ENCODE data around the gene CD164L2.
"Not testable (repeated sequence)": the region's sequence is repeated elsewhere in the genome, so short reads cannot be mapped to it uniquely, and the experiment has no call there.

CD164L2 gene

GRCh38 chr1:27383039-27383605, at the start of gene CD164L2:
Gene CD164L2 (minus strand): TSS chr1:27383333. CDS start chr1:27383239, 94 bp downstream.
- DNase-seq, result peak; percentile 35

- not testable (repeated sequence) for DNase-seq
Measured at GRCh38 chr1:27432725-27433124, 49.6 kb upstream of the CD164L2 start.

DNA sequence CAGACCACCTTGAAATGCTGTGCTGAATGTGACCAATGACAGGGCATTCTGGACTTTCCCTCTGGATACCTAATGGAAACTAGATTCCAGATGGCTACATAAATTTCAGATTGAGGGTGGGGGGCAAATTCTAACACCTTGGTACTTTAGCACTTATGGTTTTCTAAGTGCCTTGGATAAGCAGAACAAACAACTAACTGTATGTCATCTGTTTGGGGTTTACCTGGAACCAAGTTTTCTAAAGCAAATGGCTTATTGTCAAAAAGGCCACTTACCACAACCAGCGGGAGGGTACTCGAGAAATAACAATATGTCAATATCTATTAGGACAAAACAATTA, 48.4 kb upstream of the CD164L2 start:
- DNase-seq, result no peak

DNA sequence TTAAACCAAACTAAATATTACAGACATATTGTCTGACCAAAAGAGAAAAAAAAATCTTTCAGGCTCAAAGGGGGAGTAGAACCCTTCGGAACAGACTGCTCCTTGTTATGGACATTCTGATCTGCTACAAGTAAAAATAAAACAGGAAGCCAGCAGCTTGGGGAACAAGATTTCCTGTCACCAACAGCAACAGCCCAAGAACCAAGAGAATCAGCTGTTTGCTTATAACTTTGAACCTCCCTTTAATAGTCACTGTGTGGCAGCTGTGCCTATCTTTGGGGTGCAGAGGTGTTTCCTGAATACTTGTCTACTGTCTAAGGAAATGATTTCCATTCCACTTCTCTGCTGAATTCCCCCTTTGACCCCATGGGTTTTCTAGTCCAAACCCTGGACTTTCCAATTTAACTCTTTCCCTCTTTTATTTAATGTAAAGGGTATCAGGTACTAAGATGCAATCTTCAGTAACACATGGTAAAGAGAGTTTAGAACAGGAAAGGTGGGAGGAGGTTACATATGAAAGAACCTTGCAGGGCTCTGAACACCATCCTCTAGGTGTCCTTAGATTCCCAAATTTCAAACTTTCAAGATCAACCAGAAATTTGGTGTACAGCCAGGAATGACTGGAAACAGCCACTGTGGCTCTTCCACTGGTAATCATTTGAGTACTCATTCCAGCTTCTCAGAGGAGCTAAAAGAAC, 47.9 kb upstream of the CD164L2 start:
- no peak for DNase-seq

GRCh38 chr1:27429029-27429425, 45.9 kb upstream of the CD164L2 start:
- no peak for DNase-seq

DNA sequence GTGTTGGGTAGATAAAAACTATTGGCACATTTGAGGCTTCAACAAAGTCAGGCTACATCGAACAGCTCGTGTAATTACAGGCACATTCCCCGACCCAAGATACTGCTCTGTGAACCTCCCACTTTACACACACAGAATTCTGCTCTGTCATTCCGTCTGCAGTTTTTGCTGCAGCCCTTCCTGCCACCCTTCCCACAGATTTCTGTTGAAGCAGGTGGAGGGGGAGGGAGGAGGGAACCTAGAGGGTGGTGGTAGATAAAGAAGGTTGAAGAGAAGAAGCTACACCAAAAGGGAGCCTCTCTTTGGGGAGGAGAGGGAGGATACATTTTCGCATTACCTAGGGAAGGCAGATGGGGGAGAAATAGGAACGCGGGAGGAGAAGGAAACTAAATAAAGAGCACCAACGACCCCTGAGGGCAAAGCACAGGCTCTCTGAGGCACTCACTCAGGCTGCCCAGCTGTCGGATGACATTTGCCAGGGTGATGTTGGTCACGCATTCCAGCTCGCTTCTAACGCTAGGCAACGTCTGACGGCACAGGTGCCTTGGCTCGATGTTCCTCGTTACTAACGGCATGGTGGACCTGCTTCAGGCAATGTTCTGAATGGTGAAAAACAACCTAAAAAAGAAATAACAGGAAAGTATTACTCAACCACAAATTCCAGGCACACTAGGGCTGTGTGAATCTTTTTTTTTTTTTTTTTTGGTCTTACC, 45.3 kb upstream of the CD164L2 start:
- DNase-seq, result no peak

GRCh38 chr1:27427816-27428315, 44.7 kb upstream of the CD164L2 start:
- no peak for DNase-seq

DNA sequence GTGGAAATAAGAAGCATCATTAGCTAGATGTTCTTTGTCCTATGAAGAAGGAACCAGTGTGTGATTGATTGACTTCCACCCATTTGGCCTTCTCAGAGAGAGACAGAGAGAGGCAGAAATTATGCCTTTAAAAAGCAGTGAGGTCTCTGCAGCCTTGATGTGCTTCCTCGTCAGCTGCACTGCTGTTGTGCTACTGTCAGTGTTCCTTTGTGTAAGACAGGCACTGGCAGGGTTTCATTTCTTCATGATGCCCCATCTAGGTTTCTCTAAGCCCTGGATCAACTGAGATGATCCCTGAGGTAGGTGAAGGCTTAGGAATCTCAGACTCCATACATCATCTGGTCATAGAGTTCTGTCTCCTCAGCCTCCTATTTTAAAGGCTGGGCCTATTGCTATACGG, 44.2 kb upstream of the CD164L2 start:
- DNase-seq, result no peak

GRCh38 chr1:27423709-27424108, 40.6 kb upstream of the CD164L2 start:
- no peak for DNase-seq

GRCh38 chr1:27418326-27419185, 35.4 kb upstream of the CD164L2 start:
- peak; percentile 24 for DNase-seq

GRCh38 chr1:27417713-27418112, 34.6 kb upstream of the CD164L2 start:
- DNase-seq, result no peak

- DNase-seq, result no peak
Measured at GRCh38 chr1:27416387-27417111, 33.4 kb upstream of the CD164L2 start.

GRCh38 chr1:27414091-27414490, 31.0 kb upstream of the CD164L2 start:
- DNase-seq, result no peak

- DNase-seq, result no peak
Measured at GRCh38 chr1:27413004-27413403, 29.9 kb upstream of the CD164L2 start.

GRCh38 chr1:27412502-27412901, 29.4 kb upstream of the CD164L2 start:
- no peak for DNase-seq

DNA sequence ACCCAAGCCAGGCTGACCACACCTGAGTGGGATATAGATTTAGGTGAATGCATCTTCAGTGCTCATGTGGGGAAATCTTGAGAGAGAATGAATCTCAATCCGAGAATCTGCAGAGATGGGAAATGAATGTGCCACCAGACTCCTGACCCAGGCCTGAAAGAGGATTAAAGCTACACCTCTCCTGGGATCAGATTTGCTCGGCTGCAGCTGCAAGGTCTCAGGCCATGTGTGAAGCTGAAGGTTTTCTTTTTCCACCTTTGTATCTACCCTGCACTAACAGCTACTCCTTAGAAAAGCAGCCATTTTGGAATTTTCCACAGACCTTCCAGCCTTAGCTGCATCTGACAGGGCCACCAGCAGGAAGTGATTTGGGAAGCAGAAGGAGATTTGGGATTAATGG, 27.6 kb upstream of the CD164L2 start:
- DNase-seq, result no peak

DNA sequence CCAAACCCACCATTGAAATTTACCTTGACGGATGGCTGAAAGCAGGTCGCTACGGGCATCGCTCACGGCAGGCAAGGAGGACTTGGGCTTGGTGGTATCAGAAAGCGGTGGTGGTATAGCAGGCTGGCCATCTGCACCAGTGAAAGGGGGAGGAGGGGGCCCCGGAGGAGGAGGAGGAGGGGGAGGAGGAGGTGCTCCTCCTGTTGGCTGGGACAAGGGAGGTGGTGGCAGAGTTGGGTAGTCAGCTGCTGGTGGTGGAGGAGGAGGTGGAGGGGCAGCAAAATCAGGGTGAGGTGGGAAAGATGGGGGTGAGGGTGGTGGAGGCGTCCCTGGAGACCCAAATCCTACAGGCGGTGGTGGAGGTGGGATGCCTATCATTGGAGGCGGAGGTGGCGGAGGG, 26.5 kb upstream of the CD164L2 start:
- no peak for DNase-seq

GRCh38 chr1:27408151-27408550, 25.0 kb upstream of the CD164L2 start:
- DNase-seq, result no peak

GRCh38 chr1:27406791-27407190, 23.7 kb upstream of the CD164L2 start:
- DNase-seq, result not testable (repeated sequence)

DNA sequence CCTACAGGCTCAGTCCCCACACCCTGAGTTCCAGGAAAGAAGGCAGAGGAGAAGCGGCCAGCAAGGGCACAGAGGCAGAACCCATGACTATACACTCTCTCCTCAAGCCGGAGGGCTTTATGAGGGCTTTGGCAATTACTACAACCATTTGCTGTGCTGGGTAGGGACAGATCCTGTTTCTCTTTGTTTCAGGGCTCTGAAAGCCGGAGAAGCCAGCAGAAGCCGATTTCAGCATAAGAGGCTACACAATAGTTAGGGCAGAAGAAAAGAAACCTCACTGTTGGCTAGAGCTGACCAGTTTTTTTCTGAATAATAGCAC, 23.2 kb upstream of the CD164L2 start:
- DNase-seq, result no peak

DNA sequence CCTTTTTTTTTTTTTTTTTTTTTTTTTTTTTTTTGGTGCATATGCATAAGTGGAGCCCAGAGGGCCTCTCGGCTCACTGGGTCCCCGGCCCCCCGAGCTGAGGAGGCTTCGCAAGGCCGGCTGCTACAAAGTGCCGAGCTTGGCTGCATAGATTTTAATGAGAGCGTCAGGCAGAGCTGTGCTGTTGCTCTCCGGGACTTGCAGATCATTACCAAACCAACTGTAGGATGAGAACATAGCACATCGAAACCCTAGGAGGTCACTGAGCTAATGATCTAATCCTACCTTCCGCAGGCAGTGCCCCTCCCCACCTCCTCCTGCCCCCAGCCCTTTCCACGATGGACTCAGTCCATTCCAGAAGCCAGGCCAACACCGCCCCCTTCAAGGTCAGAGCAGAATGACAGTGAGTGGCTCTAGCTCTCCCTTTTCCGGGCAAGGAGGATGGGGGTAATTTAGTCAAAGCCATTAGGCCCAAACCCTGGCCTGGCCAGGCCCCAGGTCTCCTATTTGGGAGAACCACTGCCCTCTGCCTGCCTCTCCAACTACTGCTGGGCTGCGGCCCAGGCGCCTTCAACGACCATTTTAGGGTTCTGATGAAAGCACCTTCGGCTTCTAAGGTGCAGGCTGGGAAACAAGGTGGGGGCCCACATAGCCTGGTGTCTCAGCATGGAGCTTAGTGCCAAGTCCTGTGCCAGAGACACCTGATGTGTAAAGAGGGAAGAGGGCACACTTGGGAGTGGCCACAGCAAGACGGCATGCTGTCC, 22.6 kb upstream of the CD164L2 start:
- DNase-seq, result not testable (repeated sequence)

DNA sequence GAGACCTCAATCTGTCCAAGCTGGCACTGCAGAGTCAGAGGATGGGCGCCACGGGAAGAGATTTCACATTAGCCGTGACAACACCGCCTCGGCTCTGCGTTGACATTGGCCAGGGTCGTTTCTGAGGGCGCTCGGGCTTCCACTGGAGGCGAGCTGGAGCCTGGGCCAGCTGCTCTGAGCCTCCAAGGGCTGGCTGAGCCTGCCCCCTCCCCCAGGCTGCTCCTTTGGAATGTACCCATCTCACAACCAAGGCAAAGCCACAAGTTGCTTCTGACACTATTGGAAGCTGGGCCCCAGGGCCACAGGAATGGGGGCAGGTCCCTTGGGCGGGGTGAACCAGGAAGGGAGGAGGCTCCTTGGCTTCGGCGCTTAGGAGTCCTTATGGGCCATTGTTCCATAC, 21.9 kb upstream of the CD164L2 start:
- DNase-seq, result no peak
